ENCODE results near the gene RBSN. TPM values are rescaled to one million over a fixed set of nuclear protein-coding genes. Genes with fewer than 3 reads are reported as not detected.

Gene RBSN
- total RNA-seq, 1 donor from 2014 or later: 35.4 TPM

- H3K27me3 ChIP-seq: no peaks in the 10 kb centered on the region
- H3K27ac Mint-ChIP-seq: no peak overlapping the region
- no peaks in the 10 kb centered on the region for H3K9me3 Mint-ChIP-seq
- no peaks in the 10 kb centered on the region for H3K36me3 ChIP-seq
- no peak overlapping the region for H3K27ac ChIP-seq
- no peaks in the 10 kb centered on the region for H3K4me1 Mint-ChIP-seq
- H4K20me1 ChIP-seq (ENCODE audit: low read depth): no peaks in the 10 kb centered on the region
- no peaks in the 10 kb centered on the region for H3K79me2 ChIP-seq (ENCODE audit: low read depth)
- H3K4me3 ChIP-seq: no peak overlapping the region
- H2AFZ ChIP-seq (replicated peaks): no peak overlapping the region
- peaks cover 13% of the 10 kb centered on the region for H3K36me3 Mint-ChIP-seq
- H3K4me2 ChIP-seq: no peak overlapping the region
- no peak overlapping the region for H3K9ac ChIP-seq
- H3F3A ChIP-seq (ENCODE audit: low read depth): no peaks in the 10 kb centered on the region
- H3K27me3 Mint-ChIP-seq (ENCODE audit: insufficient read depth, low read depth): no peaks in the 10 kb centered on the region
- H3K4me1 ChIP-seq: no peaks in the 10 kb centered on the region
- no peaks in the 10 kb centered on the region for H3K9me3 ChIP-seq (ENCODE audit: low read depth)
- no peak overlapping the region for H3K4me3 Mint-ChIP-seq
- no peak for TF ChIP-seq EZH2phosphoT487 (IDR thresholded peaks at IDR 0.05)
- TF ChIP-seq EZH2 (IDR thresholded peaks at IDR 0.05): no peak
- no peak for TF ChIP-seq CTCF (IDR thresholded peaks at IDR 0.05)
- DNase-seq (ENCODE audit: low spot score): no peak
Observed at GRCh38 chr3:15089201-15089600, 9.7 kb downstream of the RBSN start.

DNA sequence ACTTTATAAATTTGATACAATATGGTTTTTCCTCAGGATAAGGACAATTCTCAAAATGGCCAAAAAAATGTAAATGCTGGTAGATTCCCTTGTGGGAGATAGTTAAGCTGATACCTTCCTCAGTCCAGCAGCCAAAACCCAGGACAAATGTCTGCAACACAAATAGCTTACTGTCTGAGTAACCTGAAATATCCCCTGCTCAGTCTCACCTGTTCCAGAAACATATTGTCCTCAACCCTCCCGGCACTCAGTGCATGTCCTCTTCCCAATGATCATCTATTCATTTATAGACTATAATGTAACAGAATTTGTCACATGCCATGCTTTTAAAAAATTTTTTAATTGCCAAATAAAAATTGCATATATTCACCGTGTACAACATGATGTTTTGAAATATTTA lies 12.2 kb downstream of the RBSN start:
- H3K4me1 Mint-ChIP-seq: no peaks in the 10 kb centered on the region
- no peak overlapping the region for H3K27ac ChIP-seq
- no peaks in the 10 kb centered on the region for H3K4me1 ChIP-seq
- H3K9ac ChIP-seq: no peak overlapping the region
- no peaks in the 10 kb centered on the region for H3K9me3 Mint-ChIP-seq
- no peak overlapping the region for H3K4me2 ChIP-seq
- H3K4me3 Mint-ChIP-seq: no peak overlapping the region
- H3K27me3 Mint-ChIP-seq (ENCODE audit: insufficient read depth, low read depth): peaks cover 4% of the 10 kb centered on the region
- no peak for DNase-seq (ENCODE audit: low spot score)
- TF ChIP-seq CTCF (IDR thresholded peaks at IDR 0.05): no peak
- TF ChIP-seq EZH2 (IDR thresholded peaks at IDR 0.05): no peak
- no peak for TF ChIP-seq EZH2phosphoT487 (IDR thresholded peaks at IDR 0.05)
- no peaks in the 10 kb centered on the region for H3F3A ChIP-seq (ENCODE audit: low read depth)
- H4K20me1 ChIP-seq (ENCODE audit: low read depth): no peaks in the 10 kb centered on the region
- peaks cover 27% of the 10 kb centered on the region for H3K36me3 Mint-ChIP-seq
- H2AFZ ChIP-seq (replicated peaks): no peak overlapping the region
- no peak overlapping the region for H3K27ac Mint-ChIP-seq
- H3K9me3 ChIP-seq (ENCODE audit: low read depth): no peaks in the 10 kb centered on the region
- no peaks in the 10 kb centered on the region for H3K27me3 ChIP-seq
- no peak overlapping the region for H3K4me3 ChIP-seq
- no peaks in the 10 kb centered on the region for H3K36me3 ChIP-seq
- H3K79me2 ChIP-seq (ENCODE audit: low read depth): no peaks in the 10 kb centered on the region

DNA sequence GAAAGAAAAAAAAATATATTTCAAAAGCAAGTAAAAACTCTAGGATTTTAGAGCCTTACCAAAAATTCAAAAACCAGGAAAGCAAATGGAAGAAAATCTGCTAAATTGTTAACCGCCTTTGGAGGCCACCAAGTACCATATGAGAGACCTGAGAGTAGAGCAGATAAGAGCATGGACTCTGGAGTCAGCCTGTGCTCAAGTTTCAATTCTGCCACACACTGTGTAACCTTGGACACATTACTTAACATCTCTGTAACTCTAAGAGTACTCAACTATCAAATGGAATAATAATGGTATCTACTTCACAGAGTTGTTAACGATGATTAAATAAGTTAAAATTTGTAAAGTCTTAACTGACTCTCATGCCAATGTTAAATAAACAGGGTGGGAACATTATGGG lies 12.7 kb downstream of the RBSN start:
- Mint-ChIP-seq H3K9me3 (no peaks in the 10 kb centered on the region), H3K27me3 (ENCODE audit: insufficient read depth, low read depth) (peaks cover 4% of the 10 kb centered on the region), H3K4me1 (no peaks in the 10 kb centered on the region), H3K27ac (no peak overlapping the region), H3K36me3 (peaks cover 29% of the 10 kb centered on the region), H3K4me3 (no peak overlapping the region)
- no peaks in the 10 kb centered on the region for H3K27me3 ChIP-seq
- H3K4me1 ChIP-seq: no peaks in the 10 kb centered on the region
- H3K9me3 ChIP-seq (ENCODE audit: low read depth): no peaks in the 10 kb centered on the region
- no peak for DNase-seq (ENCODE audit: low spot score)
- no peak overlapping the region for H3K4me3 ChIP-seq
- no peak overlapping the region for H2AFZ ChIP-seq (replicated peaks)
- no peak overlapping the region for H3K4me2 ChIP-seq
- no peaks in the 10 kb centered on the region for H3F3A ChIP-seq (ENCODE audit: low read depth)
- TF ChIP-seq CTCF (IDR thresholded peaks at IDR 0.05) (no peak), EZH2 (IDR thresholded peaks at IDR 0.05) (no peak)
- no peaks in the 10 kb centered on the region for H4K20me1 ChIP-seq (ENCODE audit: low read depth)
- no peak overlapping the region for H3K27ac ChIP-seq
- no peak overlapping the region for H3K9ac ChIP-seq
- H3K36me3 ChIP-seq: no peaks in the 10 kb centered on the region
- no peaks in the 10 kb centered on the region for H3K79me2 ChIP-seq (ENCODE audit: low read depth)

- no peak overlapping the region for H3K27ac Mint-ChIP-seq
- H3K4me3 Mint-ChIP-seq: no peak overlapping the region
- no peak for DNase-seq (ENCODE audit: low spot score)
- H3K36me3 Mint-ChIP-seq: peaks cover 33% of the 10 kb centered on the region
- H3K4me3 ChIP-seq: no peak overlapping the region
- no peak overlapping the region for H3K9ac ChIP-seq
- no peaks in the 10 kb centered on the region for H3K9me3 Mint-ChIP-seq
- no peaks in the 10 kb centered on the region for H3K27me3 ChIP-seq
- no peak overlapping the region for H3K27ac ChIP-seq
- no peaks in the 10 kb centered on the region for H4K20me1 ChIP-seq (ENCODE audit: low read depth)
- peaks cover 4% of the 10 kb centered on the region for H3K27me3 Mint-ChIP-seq (ENCODE audit: insufficient read depth, low read depth)
- H3K4me1 Mint-ChIP-seq: no peaks in the 10 kb centered on the region
- no peaks in the 10 kb centered on the region for H3K79me2 ChIP-seq (ENCODE audit: low read depth)
- no peaks in the 10 kb centered on the region for H3F3A ChIP-seq (ENCODE audit: low read depth)
- TF ChIP-seq EZH2phosphoT487 (IDR thresholded peaks at IDR 0.05) (no peak), EZH2 (IDR thresholded peaks at IDR 0.05) (no peak), CTCF (IDR thresholded peaks at IDR 0.05) (no peak)
- H3K4me2 ChIP-seq: no peak overlapping the region
- H3K4me1 ChIP-seq: no peaks in the 10 kb centered on the region
- H2AFZ ChIP-seq (replicated peaks): no peak overlapping the region
- H3K36me3 ChIP-seq: no peaks in the 10 kb centered on the region
- H3K9me3 ChIP-seq (ENCODE audit: low read depth): no peaks in the 10 kb centered on the region
Observed at GRCh38 chr3:15083252-15083651, 15.7 kb downstream of the RBSN start.
